HEK293 (cell line): ENCODE measurements around the gene HPCA.

ENCODE experiments used
- CTCF ChIA-PET: fragments of 350-600 bp; formaldehyde crosslinking; extraction: SDS; loops from one replicate; lab custom pipeline; 2021; ENCODE audit warnings: antibody characterized with exemption; lab: Yijun Ruan, JAX
- POLR2A ChIA-PET: fragments of 300-600 bp; formaldehyde crosslinking; extraction: SDS; loops from one replicate; lab custom pipeline; 2020; ENCODE audit warnings: antibody characterized with exemption, inconsistent platforms; lab: Yijun Ruan, JAX
- H3K27ac ChIP-seq: fragments of 200-500 bp; sonication (Bioruptor generic); 2 replicates; pipeline ENCODE4 v1.5.1; 2014; ENCODE audit warnings: low read depth, low read length, control low read depth, inconsistent platforms; ENCODE audit errors: extremely low read depth
- H3K36me3 ChIP-seq, 2 experiments: fragments of 200-500 bp in 1 of 2; sonication (Bioruptor generic) in 1 of 2; 1 replicate in 1 of 2; 2 replicates in 1 of 2; pipeline ENCODE4 v1.5.1; 2014 to 2017; ENCODE audit warnings: inconsistent platforms in 2 of 2, low read length in 2 of 2; ENCODE audit not compliant: control insufficient read depth in 2 of 2, insufficient read depth in 1 of 2
- H3K4me1 ChIP-seq: fragments of 200-500 bp; sonication (Bioruptor generic); 2 replicates; pipeline ENCODE4 v1.5.1; 2014; ENCODE audit warnings: mild to moderate bottlenecking, low read length, inconsistent platforms; ENCODE audit not compliant: control insufficient read depth, insufficient read depth
- H3K4me3 ChIP-seq: 2 replicates; pipeline ENCODE4 v1.5.1; 2011; ENCODE audit warnings: low read depth, mild to moderate bottlenecking, control low read depth, low read length, moderate library complexity
- H3K9me3 ChIP-seq: fragments of 200-500 bp; sonication (Bioruptor generic); 2 replicates; pipeline ENCODE4 v1.5.1; 2014; ENCODE audit warnings: low read depth, low read length, inconsistent platforms; ENCODE audit not compliant: control insufficient read depth, insufficient read depth
- EGR2 ChIP-seq: fragments of 450-650 bp; formaldehyde crosslinking; IDR thresholded peaks from 2 replicates; pipeline ENCODE4 v1.5.1; 2016; ENCODE audit warnings: low read depth, missing biosample characterization, missing genetic modification characterization
- GLIS2 ChIP-seq: fragments of 450-650 bp; formaldehyde crosslinking; IDR thresholded peaks from 2 replicates; pipeline ENCODE4 v1.5.1; 2016; ENCODE audit warnings: missing biosample characterization, missing genetic modification characterization
- KLF10 ChIP-seq: fragments of 450-650 bp; IDR thresholded peaks from 2 replicates; pipeline ENCODE4 v1.5.1; 2018; ENCODE audit warnings: missing biosample characterization, mild to moderate bottlenecking, missing genetic modification characterization
- PRDM10 ChIP-seq: fragments of 450-650 bp; formaldehyde crosslinking; IDR thresholded peaks from 2 replicates; pipeline ENCODE4 v1.5.1; 2016; ENCODE audit warnings: missing biosample characterization, missing genetic modification characterization
- SALL2 ChIP-seq: fragments of 450-650 bp; formaldehyde crosslinking; IDR thresholded peaks from 2 replicates; pipeline ENCODE4 v1.5.0; 2017; ENCODE audit warnings: missing biosample characterization, mild to moderate bottlenecking, missing genetic modification characterization, borderline replicate concordance
- ZBTB48 ChIP-seq: fragments of 450-650 bp; formaldehyde crosslinking; IDR thresholded peaks from 2 replicates; pipeline ENCODE4 v1.5.1; 2016; ENCODE audit warnings: missing biosample characterization, missing genetic modification characterization
- ZFHX2 ChIP-seq: fragments of 450-650 bp; formaldehyde crosslinking; conservative IDR thresholded peaks from 2 replicates; pipeline ENCODE4 v1.5.1; 2016; ENCODE audit warnings: missing biosample characterization, missing genetic modification characterization
- ZIC2 ChIP-seq: fragments of 450-650 bp; formaldehyde crosslinking; IDR thresholded peaks from 2 replicates; pipeline ENCODE4 v1.5.1; 2016; ENCODE audit warnings: missing biosample characterization, missing genetic modification characterization
- ZNF335 ChIP-seq: fragments of 450-650 bp; formaldehyde crosslinking; conservative IDR thresholded peaks from 2 replicates; pipeline ENCODE4 v1.5.1; 2016; ENCODE audit warnings: missing biosample characterization, missing genetic modification characterization
- ZNF394 ChIP-seq: fragments of 450-650 bp; formaldehyde crosslinking; IDR thresholded peaks from 2 replicates; pipeline ENCODE4 v1.5.1; 2016; ENCODE audit warnings: missing biosample characterization, missing genetic modification characterization, mild to moderate bottlenecking, moderate library complexity, borderline replicate concordance
- ZNF521 ChIP-seq: fragments of 450-650 bp; formaldehyde crosslinking; IDR thresholded peaks from 2 replicates; pipeline ENCODE4 v1.5.1; 2017; ENCODE audit warnings: missing biosample characterization, mild to moderate bottlenecking, missing genetic modification characterization
- ZNF561 ChIP-seq: fragments of 450-650 bp; IDR thresholded peaks from 2 replicates; pipeline ENCODE4 v1.5.1; 2018; ENCODE audit warnings: missing biosample characterization, missing genetic modification characterization, borderline replicate concordance
- ZNF600 ChIP-seq: fragments of 450-650 bp; formaldehyde crosslinking; IDR thresholded peaks from 2 replicates; pipeline ENCODE4 v1.5.1; 2016; ENCODE audit warnings: missing biosample characterization, missing genetic modification characterization
- TF ChIP-seq, protein P1 (sequence below): fragments of 450-650 bp; formaldehyde crosslinking; optimal IDR thresholded peaks from 2 replicates; pipeline ENCODE3; 2016; ENCODE audit warnings: missing biosample characterization, mild to moderate bottlenecking, missing genetic modification characterization
- TF ChIP-seq, protein P2 (sequence below): fragments of 450-650 bp; formaldehyde crosslinking; IDR thresholded peaks from 2 replicates; pipeline ENCODE4 v1.5.1; 2016; ENCODE audit warnings: missing biosample characterization, missing genetic modification characterization

Gene HPCA

DNA sequence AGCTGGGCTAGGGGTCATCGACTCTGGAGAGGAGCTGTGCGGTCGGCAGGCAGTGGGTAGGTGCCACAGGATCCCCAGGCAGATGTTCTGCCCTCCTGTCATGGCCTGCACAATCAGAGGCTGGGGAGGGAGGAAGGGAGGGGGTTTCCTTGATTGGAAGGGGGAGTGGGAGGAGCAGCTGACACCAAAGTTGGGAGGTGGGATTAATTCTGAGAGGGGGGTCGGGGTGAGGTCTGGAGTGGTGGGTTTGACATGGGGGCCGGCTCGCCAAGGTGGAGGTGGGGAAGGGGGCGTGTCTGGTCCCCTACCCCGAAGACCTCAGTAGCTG, 651 bp upstream of the HPCA start (continued):
- no peak for TF ChIP-seq ZNF335 (tag by site-specific recombination)
- no peak for TF ChIP-seq KLF10 (tag by site-specific recombination)
- TF ChIP-seq ZNF600 (tag by site-specific recombination) = 0 out of 2 replicates have a peak, but pooled peaks have one; percentile 16
- no peak for TF ChIP-seq ZNF521 (tag by site-specific recombination)

DNA sequence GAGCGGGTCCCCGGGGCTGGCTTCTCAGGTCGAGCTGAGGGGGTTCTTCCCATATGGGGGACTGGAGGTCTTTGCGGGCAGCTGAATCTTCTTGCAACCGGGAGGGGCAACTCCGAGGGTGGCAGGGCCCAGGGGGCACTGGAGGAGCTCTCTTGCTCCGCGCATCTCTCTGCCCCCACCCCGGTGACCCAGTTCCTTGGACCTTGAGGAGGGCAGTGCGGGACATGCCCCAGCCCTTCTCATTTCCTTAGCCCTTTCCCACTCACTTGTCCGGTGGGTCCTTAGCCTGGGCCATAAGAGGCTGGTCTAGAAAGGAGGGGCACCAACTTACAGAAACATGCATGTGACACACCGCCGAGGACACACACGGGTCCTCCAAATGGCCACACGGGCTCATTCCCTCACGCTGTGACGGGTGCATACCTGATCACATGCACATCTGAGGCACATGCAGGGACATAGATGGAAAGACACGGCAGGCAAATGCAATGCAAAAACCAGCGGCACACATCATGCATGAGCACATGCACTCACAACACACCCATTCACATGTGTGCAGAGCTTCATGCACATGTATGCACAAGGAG, 630 bp downstream of the HPCA start:
- no peak overlapping the region for H3K27ac ChIP-seq
- TF ChIP-seq, protein P1, sequence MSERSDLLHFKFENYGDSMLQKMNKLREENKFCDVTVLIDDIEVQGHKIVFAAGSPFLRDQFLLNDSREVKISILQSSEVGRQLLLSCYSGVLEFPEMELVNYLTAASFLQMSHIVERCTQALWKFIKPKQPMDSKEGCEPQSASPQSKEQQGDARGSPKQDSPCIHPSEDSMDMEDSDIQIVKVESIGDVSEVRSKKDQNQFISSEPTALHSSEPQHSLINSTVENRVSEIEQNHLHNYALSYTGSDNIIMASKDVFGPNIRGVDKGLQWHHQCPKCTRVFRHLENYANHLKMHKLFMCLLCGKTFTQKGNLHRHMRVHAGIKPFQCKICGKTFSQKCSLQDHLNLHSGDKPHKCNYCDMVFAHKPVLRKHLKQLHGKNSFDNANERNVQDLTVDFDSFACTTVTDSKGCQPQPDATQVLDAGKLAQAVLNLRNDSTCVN (tag by site-specific recombination) = peak; percentile 17
- TF ChIP-seq GLIS2 (tag by site-specific recombination) (peak; percentile 15), SALL2 (tag by site-specific recombination) (no peak), ZNF561 (0 out of 2 replicates have a peak, but pooled peaks have one; percentile 2), ZIC2 (0 out of 2 replicates have a peak, but pooled peaks have one; percentile 3), ZNF394 (tag by site-specific recombination) (0 out of 2 replicates have a peak, but pooled peaks have one; percentile 5), PRDM10 (tag by site-specific recombination) (no peak), ZBTB48 (tag by site-specific recombination) (0 out of 2 replicates have a peak, but pooled peaks have one; percentile 2)
- H3K9me3 ChIP-seq = no peaks in the 10 kb centered on the region
- H3K36me3 ChIP-seq = no peaks in the 10 kb centered on the region
- CTCF ChIA-PET = interaction anchor here (0.6 to 3.3 kb wide), 19 partner anchors 8 to 1280 kb away, joined by 3 to 22 read pairs (median 3); no protein-coding TSS in a partner anchor
- no peak overlapping the region for H3K4me3 ChIP-seq
- POLR2A ChIA-PET = interaction anchor here (1.0 kb wide), 1 partner anchor 10 kb away, joined by 3 read pairs; no protein-coding TSS in a partner anchor
- no peaks in the 10 kb centered on the region for H3K4me1 ChIP-seq

DNA sequence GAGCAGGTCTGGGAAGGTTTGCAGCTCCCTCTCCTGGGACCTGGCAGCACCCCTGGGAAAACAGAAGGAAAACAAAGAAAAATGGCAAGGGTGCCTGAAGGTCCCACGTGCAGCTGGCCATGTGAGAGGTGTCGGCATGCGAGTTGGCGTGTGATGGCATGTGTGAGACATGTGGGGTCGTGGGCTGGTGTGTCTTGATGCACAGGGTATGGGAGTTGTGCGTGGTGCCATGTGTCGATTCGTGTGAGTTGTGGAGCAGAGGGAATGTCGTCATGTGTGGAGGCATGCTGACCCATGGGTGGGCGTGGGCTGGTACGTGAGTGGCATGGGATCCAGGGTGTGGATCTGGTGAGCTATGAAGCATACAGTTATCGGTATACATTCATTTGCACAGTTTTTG, 1.3 kb downstream of the HPCA start:
- H3K4me1 ChIP-seq = no peaks in the 10 kb centered on the region
- H3K9me3 ChIP-seq = no peaks in the 10 kb centered on the region
- POLR2A ChIA-PET = no interaction called here
- H3K4me3 ChIP-seq = no peak overlapping the region
- H3K27ac ChIP-seq = no peak overlapping the region
- TF ChIP-seq EGR2 (tag by site-specific recombination) = peak; percentile 61
- no peak for TF ChIP-seq KLF10 (tag by site-specific recombination)
- TF ChIP-seq, protein P2, sequence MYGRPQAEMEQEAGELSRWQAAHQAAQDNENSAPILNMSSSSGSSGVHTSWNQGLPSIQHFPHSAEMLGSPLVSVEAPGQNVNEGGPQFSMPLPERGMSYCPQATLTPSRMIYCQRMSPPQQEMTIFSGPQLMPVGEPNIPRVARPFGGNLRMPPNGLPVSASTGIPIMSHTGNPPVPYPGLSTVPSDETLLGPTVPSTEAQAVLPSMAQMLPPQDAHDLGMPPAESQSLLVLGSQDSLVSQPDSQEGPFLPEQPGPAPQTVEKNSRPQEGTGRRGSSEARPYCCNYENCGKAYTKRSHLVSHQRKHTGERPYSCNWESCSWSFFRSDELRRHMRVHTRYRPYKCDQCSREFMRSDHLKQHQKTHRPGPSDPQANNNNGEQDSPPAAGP (tag by site-specific recombination) = no peak
- TF ChIP-seq ZFHX2 (tag by site-specific recombination) = peak; percentile 73
- no peaks in the 10 kb centered on the region for H3K36me3 ChIP-seq
- CTCF ChIA-PET = interaction anchor here (0.7 to 1.7 kb wide), 4 partner anchors 21 to 212 kb away, joined by 3 read pairs; no protein-coding TSS in a partner anchor
